Activated T-cell treated with anti-CD3 and anti-CD28 coated beads for 1 hour (primary cell): ENCODE data around the gene SMYD3.

ENCODE experiments used
- DNase-seq: peaks from one replicate; pipeline ENCODE4 v3.0.0-alpha.2; 2020; ENCODE audit warnings: low read depth

The SMYD3 gene

GRCh38 chr1:246470585-246470984 is 36.5 kb downstream of the SMYD3 start:
- no peak for DNase-seq

DNA sequence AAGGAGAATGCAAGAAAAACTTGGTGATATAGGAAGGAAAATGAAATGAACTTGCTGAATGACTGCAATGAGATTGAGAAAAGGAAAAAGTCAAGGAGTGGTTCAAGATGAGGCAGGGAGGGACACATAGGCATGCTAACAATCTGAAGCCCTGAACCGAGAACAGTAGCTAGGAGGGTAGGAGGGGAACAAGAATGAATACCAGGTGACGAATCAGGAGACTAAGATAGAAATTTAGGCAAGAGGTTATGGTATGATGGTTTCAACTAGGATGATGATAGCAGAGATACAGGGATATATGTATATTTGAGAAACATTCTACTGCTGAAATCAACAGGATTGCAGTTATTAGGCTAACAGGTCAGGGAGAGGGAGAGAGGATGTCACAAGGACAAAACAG is 44.1 kb downstream of the SMYD3 start:
- no peak for DNase-seq

GRCh38 chr1:246460406-246460805 is 46.7 kb downstream of the SMYD3 start:
- no peak for DNase-seq

DNA sequence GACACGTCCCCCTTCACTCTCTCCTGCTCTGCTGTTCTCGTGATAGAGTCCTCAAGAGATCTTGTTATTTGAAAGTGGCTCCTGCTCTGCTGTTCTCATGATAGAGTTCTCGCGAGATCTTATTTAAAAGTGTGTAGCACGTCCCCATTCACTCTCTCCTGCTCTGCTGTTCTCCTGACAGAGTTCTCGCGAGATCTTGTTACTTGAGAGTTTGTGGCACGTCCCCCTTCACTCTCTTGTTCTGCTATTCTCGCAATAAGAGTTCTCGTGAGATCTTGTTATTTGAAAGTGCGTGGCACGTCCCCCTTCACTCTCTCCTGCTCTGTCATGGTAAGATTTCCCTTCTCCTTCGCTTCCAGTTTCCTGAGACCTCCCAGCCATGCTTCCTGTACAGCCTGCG is 47.9 kb downstream of the SMYD3 start:
- no peak for DNase-seq

DNA sequence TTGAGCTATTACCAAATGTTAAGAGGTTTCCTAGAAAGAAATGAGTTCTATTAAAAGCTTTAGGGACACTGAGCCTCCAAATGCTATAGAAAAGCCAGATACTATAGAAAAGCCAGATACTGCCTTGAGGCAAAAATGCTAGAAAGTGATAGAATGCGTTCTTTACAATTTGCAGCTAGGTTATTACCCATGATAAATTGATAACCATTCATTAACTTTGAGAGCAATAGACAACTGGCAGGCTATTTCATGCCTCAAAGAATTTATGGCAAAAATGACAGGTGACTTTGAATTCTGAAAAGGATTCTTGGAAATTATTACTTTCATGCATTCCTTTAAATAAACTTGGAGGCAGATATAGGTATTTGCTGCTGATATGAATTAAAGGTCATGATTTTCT is 51.6 kb downstream of the SMYD3 start:
- DNase-seq: no peak

DNA sequence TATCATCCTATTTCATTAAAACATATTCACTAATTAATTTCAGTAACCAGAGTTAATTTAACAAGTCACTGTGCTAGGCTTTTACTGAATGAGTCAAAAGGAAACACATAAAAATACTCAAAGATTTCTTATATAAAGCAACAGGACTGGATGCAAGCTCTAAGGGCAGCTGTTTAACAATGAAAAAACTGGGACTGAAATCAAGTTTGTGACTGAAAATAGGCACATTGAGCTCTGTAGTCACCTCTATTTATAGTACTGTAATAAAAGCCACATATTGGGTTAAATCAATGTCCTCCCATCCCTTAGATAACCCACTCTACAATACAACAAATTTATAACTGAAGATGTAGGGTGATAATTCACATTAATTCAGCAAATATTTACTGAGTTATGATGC is 52.4 kb downstream of the SMYD3 start:
- no peak for DNase-seq

DNA sequence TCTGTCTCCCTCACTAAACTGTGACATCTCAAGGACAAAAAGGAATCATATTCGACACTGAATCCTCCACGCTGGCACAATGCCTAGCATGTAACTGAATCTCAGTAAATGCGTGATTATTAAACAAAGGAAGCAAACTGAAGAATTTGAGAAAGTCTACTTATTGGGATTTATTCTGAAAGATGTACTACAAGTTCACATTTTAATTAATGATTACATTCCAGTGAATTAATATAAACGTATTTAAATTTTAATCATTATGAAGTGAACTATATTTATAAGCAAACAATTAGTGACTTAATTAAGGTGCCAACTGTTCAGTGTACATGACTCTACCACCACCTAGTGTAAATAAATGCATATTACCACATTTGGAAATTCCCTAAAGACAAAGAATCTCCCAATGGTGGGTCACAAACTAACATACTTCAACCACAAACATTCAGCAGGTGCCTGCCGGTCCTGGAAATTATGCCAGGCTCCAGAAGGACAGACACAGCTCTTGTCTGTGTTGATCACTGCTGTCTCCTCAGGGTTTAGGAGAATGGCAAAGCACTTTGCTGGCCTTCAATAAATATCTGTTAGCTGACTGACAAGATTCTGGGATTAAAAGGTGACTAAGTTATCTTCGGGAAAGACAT is 56.3 kb downstream of the SMYD3 start:
- no peak for DNase-seq

GRCh38 chr1:246448373-246448772 is 58.7 kb downstream of the SMYD3 start:
- DNase-seq: no peak

DNA sequence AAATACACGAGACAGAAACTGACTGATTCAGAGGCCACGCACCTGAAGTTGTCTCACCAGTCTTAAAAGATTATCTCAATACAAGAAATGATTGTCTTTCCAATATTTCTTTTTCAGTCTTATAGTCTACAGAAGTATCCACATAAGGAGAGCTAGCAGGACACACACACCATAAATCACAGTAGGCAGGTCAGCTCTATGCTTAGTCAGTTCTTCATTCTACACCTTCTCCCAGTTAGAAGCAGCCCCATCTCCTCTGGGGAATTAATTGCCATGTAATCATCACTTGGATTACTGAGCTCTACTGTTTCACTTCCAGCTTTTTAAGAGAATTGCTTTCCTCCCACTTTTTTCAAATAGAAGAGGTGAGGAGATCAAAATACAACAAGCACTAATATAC is 59.6 kb downstream of the SMYD3 start:
- no peak for DNase-seq

GRCh38 chr1:246445503-246445902 is 61.6 kb downstream of the SMYD3 start:
- no peak for DNase-seq

GRCh38 chr1:246444617-246445016 is 62.5 kb downstream of the SMYD3 start:
- no peak for DNase-seq

DNA sequence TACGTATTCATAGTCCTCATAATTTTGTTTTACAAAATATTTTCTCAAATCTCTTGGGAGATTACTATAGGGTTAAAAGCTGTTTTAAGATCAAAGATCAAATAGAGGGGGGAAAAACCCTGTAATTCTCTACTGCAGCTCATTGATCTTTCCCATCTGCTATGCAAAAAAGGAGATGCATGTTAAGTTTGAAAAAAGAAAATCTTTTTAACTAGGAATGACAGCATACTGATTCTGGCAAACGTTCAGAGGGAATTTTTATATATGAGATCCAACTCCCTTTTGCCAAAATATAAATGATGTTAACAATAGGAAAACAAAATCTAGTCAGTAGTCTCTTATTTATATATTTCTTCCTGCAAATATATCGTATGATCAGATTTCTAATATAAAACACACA is 69.1 kb downstream of the SMYD3 start:
- no peak for DNase-seq

- no peak for DNase-seq
These were observed 71.5 kb downstream of the SMYD3 start for GRCh38 chr1:246435421-246436041.

GRCh38 chr1:246434335-246434734 is 72.7 kb downstream of the SMYD3 start:
- no peak for DNase-seq

DNA sequence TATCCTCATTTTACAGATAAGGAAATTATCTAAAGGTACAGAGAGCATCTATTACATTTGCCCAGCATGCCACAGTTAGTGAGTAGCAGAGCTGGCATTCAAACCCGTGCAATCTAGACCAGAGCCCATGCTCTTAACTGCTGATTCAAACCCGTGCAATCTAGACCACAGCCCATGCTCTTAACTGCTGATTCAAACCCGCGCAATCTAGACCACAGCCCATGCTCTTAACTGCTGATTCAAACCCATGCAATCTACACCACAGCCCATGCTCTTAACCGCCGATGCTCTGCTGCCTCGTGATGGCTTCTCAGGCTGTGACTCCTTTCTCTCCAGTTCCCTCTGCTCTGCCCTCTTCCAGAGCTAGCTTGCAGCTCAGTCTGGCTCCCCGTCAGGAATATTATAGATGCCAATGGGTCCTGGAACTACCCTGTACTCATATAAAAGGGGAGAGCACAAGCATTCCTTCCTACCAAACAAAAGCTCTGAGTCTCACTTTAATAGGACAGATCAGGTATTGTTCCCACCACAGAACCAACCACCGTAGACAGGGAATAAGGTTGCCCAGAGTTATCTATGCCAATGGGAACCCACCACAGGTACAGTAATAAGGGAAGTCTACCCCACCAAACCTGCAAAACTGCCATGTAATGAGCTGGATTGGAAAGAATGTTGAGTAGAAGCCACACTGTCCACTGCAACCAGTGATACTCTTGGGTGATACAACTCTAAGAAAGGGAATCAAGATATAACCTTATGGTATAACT is 78.4 kb downstream of the SMYD3 start:
- no peak for DNase-seq

- DNase-seq: no peak
These were observed 79.5 kb downstream of the SMYD3 start for GRCh38 chr1:246427611-246428010.

- DNase-seq: no peak
These were observed 81.2 kb downstream of the SMYD3 start for GRCh38 chr1:246425895-246426294.

DNA sequence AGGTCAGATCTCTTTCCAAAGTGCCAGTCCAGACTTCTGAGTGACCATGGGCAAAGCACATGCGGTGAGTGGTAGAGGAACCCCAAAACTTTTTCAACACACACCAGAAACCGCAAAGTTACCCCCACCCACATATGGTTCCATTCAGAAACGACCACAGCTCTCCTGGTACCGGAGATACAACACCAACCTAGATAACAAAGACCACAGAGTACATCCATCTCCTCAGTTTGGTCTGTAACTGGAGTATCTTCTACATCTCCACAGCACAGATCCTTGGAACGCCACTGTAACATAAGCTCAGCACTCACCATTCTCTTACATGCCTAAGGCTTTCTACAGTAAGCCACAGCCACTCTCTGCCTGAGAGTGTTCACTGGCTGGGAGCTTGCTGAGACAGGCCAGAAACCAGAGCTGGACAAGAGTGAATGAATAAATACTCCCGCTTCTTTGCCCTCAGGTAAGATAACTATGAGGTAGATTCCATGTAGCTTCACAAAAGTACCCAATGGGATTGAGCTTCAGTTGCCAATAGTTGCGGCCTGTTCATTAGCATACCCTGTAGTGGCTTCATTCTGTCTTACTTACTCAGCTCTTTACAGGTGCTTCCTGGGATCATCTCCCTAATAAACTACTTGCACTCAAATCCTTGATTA is 81.8 kb downstream of the SMYD3 start:
- DNase-seq: no peak

DNA sequence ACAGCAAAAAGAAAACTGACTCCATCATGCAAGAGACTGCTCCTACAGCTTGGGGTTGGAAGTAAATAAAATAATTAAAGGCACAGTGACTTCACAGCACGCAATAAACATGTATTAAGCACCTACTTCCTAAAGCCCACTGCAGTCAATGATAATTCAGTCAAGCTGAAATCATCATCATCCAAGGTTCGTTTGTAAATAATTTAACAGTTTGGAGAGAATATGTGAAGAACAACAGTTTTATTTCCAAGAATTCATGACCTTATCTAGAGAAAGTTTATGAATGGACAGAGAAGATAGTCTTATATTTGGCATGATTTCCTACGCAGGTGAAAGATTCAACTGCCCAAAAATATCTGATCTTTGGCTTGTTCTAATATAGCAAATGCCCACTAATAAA is 86.8 kb downstream of the SMYD3 start:
- DNase-seq: no peak

GRCh38 chr1:246418565-246419312 is 88.3 kb downstream of the SMYD3 start:
- no peak for DNase-seq

GRCh38 chr1:246417813-246418564 is 89.1 kb downstream of the SMYD3 start:
- DNase-seq: no peak
